K562 (cell line): ENCODE data around the gene ASPDH. TPM values are rescaled to one million over a fixed set of nuclear protein-coding genes. Genes with fewer than 3 reads are reported as not detected.
A peak's percentile ranks its signal among the peaks of the same experiment; 100 is the strongest.

ENCODE experiments used
- ATAC-seq: fragments of 200-7000 bp; cut with Tn5 transposase; 3 replicates; pipeline ENCODE4 v1.9.1; 2020; ENCODE audit warnings: moderate library complexity
- BruUV-seq: library from RNA; stranded (reverse); fragments of 400-500 nt; replicated peaks from 2 replicates; lab custom pipeline; 2021; lab: Mats Ljungman, UMichigan
- CTCF ChIA-PET: fragments of 300-600 bp; formaldehyde crosslinking; extraction: SDS; loops from one replicate; lab custom pipeline; 2021; ENCODE audit warnings: low intra/inter-chr PET ratio; lab: Yijun Ruan, JAX
- POLR2A ChIA-PET: fragments of 300-600, 350-650 bp; sonication (Branson Sonifier 250); formaldehyde crosslinking; extraction: SDS; loops from one replicate; lab custom pipeline; 2021; ENCODE audit warnings: antibody characterized with exemption, inconsistent platforms; lab: Yijun Ruan, JAX
- DNase-seq, 4 experiments: peaks; one replicate each; pipeline versions ENCODE4 v3.0.0 to v3.0.0-alpha.2; 2011 to 2018; ENCODE audit warnings: low spot score in 3 of 4, mixed read lengths in 3 of 4; ENCODE audit errors: extremely low read depth in 1 of 4
- FAIRE-seq: peaks from 2 replicates; lab custom pipeline; 2011; peaks lifted over from hg19 to GRCh38; lab: Jason Lieb, UNC
- H2AFZ ChIP-seq: 2 replicates; pipeline ENCODE4 v1.6.0; 2011; ENCODE audit warnings: low read depth, low read length, control low read depth, inconsistent platforms
- H3K27ac ChIP-seq: fragments of 200-600 bp; 3 replicates; pipeline ENCODE4 v1.8.0; 2011; ENCODE audit warnings: low read depth, mild to moderate bottlenecking, control low read depth, inconsistent platforms, low read length, moderate library complexity, mixed read lengths; ENCODE audit errors: extremely low read depth
- H3K27me3 ChIP-seq, 2 experiments: fragments of 300-600 bp in 1 of 2; 2 replicates in 1 of 2; 3 replicates in 1 of 2; pipeline versions ENCODE4 v1.6.0 to v1.8.0; 2011; ENCODE audit warnings: inconsistent platforms in 2 of 2, low read length in 2 of 2, mild to moderate bottlenecking in 1 of 2, mixed read lengths in 1 of 2, moderate library complexity in 1 of 2; ENCODE audit not compliant: control insufficient read depth in 2 of 2, insufficient read depth in 2 of 2
- H3K36me3 ChIP-seq: fragments of 300-600 bp; 3 replicates; pipeline ENCODE4 v1.8.0; 2011; ENCODE audit warnings: mild to moderate bottlenecking, low read length, inconsistent platforms; ENCODE audit not compliant: control insufficient read depth, insufficient read depth
- H3K4me1 ChIP-seq, 2 experiments: fragments of 200-600 bp in 1 of 2; replicated peaks in 1 of 2; 2 replicates in 1 of 2; 3 replicates in 1 of 2; pipeline versions ENCODE4 v1.5.1 to v1.8.0; 2011; ENCODE audit warnings: inconsistent platforms in 2 of 2, low read length in 2 of 2, mild to moderate bottlenecking in 1 of 2, mixed read lengths in 1 of 2, moderate library complexity in 1 of 2; ENCODE audit not compliant: control insufficient read depth in 2 of 2, insufficient read depth in 2 of 2
- H3K4me2 ChIP-seq: 2 replicates; pipeline ENCODE4 v1.6.1; 2011; ENCODE audit warnings: low read length, control low read depth, inconsistent platforms, mixed read lengths; ENCODE audit not compliant: insufficient read depth
- H3K4me3 ChIP-seq: fragments of 200-600 bp; sonication (generic), shearing (Covaris generic); 2 replicates; pipeline ENCODE4 v1.5.1; 2016; ENCODE audit warnings: control low read depth, inconsistent platforms
- H3K79me2 ChIP-seq: fragments of 200-600 bp; 3 replicates; pipeline ENCODE4 v1.8.0; 2011; ENCODE audit warnings: low read length, inconsistent platforms; ENCODE audit not compliant: control insufficient read depth, insufficient read depth
- H3K9ac ChIP-seq, 2 experiments: 2 replicates each; pipeline versions ENCODE4 v1.6.0 to v1.6.1; 2011; ENCODE audit warnings: low read depth in 2 of 2, low read length in 2 of 2, control low read depth in 1 of 2, inconsistent platforms in 1 of 2, mild to moderate bottlenecking in 1 of 2, mixed read lengths in 1 of 2; ENCODE audit not compliant: insufficient read depth in 1 of 2
- H3K9me1 ChIP-seq: one replicate; pipeline ENCODE4 v1.6.0; 2011; ENCODE audit warnings: inconsistent platforms, mild to moderate bottlenecking, low read length, moderate library complexity; ENCODE audit not compliant: control insufficient read depth, insufficient read depth
- H3K9me3 ChIP-seq: replicated peaks from 2 replicates; pipeline ENCODE4 v1.5.1; 2011; ENCODE audit warnings: low read depth, low read length, inconsistent platforms; ENCODE audit not compliant: control insufficient read depth, insufficient read depth
- H4K20me1 ChIP-seq: replicated peaks from 2 replicates; pipeline ENCODE4 v1.6.1; 2011; ENCODE audit warnings: low read length, inconsistent platforms, mixed read lengths; ENCODE audit not compliant: control insufficient read depth, insufficient read depth
- CREM ChIP-seq: IDR thresholded peaks from 2 replicates; pipeline ENCODE4 v1.6.1; 2014; ENCODE audit warnings: antibody characterized with exemption, low read depth
- CTCF ChIP-seq, 3 experiments: IDR thresholded peaks in 2 of 3; conservative IDR thresholded peaks in 1 of 3; 2 replicates each; pipeline ENCODE4 v1.5.1; 2011 to 2012; ENCODE audit warnings: low read length in 3 of 3, mild to moderate bottlenecking in 3 of 3, control low read depth in 2 of 3, improper control_type of control experiment in 1 of 3, inconsistent platforms in 1 of 3, low read depth in 1 of 3, mixed read lengths in 1 of 3, moderate library complexity in 1 of 3; ENCODE audit not compliant: insufficient read depth in 2 of 3
- DPF2 ChIP-seq: fragments of 450-650 bp; IDR thresholded peaks from 2 replicates; pipeline ENCODE4 v1.6.1; 2016
- HNRNPL ChIP-seq: fragments of 200-400 bp; formaldehyde crosslinking; IDR thresholded peaks from 2 replicates; pipeline ENCODE4 v1.6.1; 2017; ENCODE audit warnings: low read depth, mild to moderate bottlenecking, low read length
- KLF1 ChIP-seq: fragments of 450-650 bp; IDR thresholded peaks from 2 replicates; pipeline ENCODE4 v1.6.1; 2016; ENCODE audit warnings: missing genetic modification characterization, missing compliant biosample characterization
- MNT ChIP-seq, 2 experiments: fragments of 450-650 bp; conservative IDR thresholded peaks; 2 replicates each; pipeline ENCODE4 v1.6.1; 2017; ENCODE audit warnings: mild to moderate bottlenecking in 2 of 2, moderate library complexity in 2 of 2
- ZFP36 ChIP-seq: fragments of 150-350 bp; IDR thresholded peaks from 2 replicates; pipeline ENCODE4 v1.6.1; 2018; ENCODE audit warnings: low read length, low read depth; ENCODE audit not compliant: partially characterized antibody
- WGBS: fragments of 100-300 bp; shearing (Covaris generic); methylation state at CpG from one replicate; pipeline ENCODE4 v1.1.6; 2016; ENCODE audit warnings: low coverage, mixed read lengths; ENCODE audit not compliant: insufficient coverage; ENCODE audit errors: missing lambda C conversion rate; 5-methylcytosine and 5-hydroxymethylcytosine counted together
- in situ Hi-C: fragments of 300-500 bp; cut with MboI; formaldehyde crosslinking; loops from 4 replicates; pipeline ENCODE4 v1.15.0; 2018; ENCODE audit warnings: inconsistent platforms, mixed read lengths
- intact Hi-C: fragments of 100-400 bp; cut with micrococcal nuclease; formaldehyde crosslinking; loops from 2 replicates; pipeline ENCODE4 v1.14.2; 2022
- polyA plus RNA-seq, 8 experiments: library from polyadenylated mRNA; depleted of rRNA in 4 of 8; stranded (reverse) in 5 of 8; unstranded in 3 of 8; fragments of >200 nt; fragmentation: Nextera tagmentation in 2 of 8; fragmentation: Illumina TruSeq in 1 of 8; extraction: Ambion mirVana in 2 of 8; extraction: Trizol in 1 of 8; gene quantifications; 2 replicates each; pipeline versions ENCODE4 v1.2.1 to v1.2.3, GENCODE V29; 2011 to 2014; ENCODE audit warnings: inconsistent platforms in 1 of 8, missing spikeins in 1 of 8
- total RNA-seq, 7 experiments: library from RNA; depleted of rRNA in 6 of 7; stranded (reverse); fragments of >200 nt in 6 of 7; fragmentation: Illumina TruSeq in 2 of 7; extraction: Trizol in 2 of 7; gene quantifications; 2 replicates each; pipeline versions ENCODE4 v1.2.1 to v1.2.3, GENCODE V29; 2011 to 2021; ENCODE audit warnings: low replicate concordance in 1 of 7

Gene ASPDH
- total and polyA plus RNA-seq, 9 of the 15 experiments (the other 6 are each of a cell fraction or from before 2014, with no cell fraction given) = not detected

- Histone ChIP-seq H3K9me3 (no peaks in the 10 kb centered on the region), H3K9me1 (peaks cover 4% of the 10 kb centered on the region), H4K20me1 (no peaks in the 10 kb centered on the region), H3K79me2 (no peaks in the 10 kb centered on the region; the same call in 2 of the 3 replicates), H2AFZ (peak within 1 kb of the TSS; percentile 88), H3K27ac (peak within 1 kb of the TSS; percentile 74), H3K9ac (peak within 1 kb of the TSS; percentile 68 to 93), H3K36me3 (no peaks in the 10 kb centered on the region), H3K4me3 (peak within 1 kb of the TSS; percentile 55), H3K4me2 (peak within 1 kb of the TSS; percentile 85), H3K4me1 (peaks cover 5 to 64% of the 10 kb centered on the region in 2 experiments; a peak in 4 of 5 replicates), H3K27me3 (no peaks in the 10 kb centered on the region)
- ChIA-PET CTCF (interaction anchor here (0.7 kb wide), 1 partner anchor 25 kb away, joined by 5 read pairs; no protein-coding TSS in a partner anchor), POLR2A (interaction anchor here (0.6 to 1.5 kb wide), 10 partner anchors 9 to 368 kb away, joined by 3 to 5 read pairs (median 3); no protein-coding TSS in a partner anchor)
- DNase-seq = peak; percentile 97 to 100 (median 97)
- peak; percentile 100 for FAIRE-seq
- in situ Hi-C loops = no loop called here
- ATAC-seq = peak; percentile 98
- WGBS = 1% methylated on average over 59 of the region's 69 CpGs
- intact Hi-C loops = no loop called here
- BruUV-seq = no TSS peak
- peak; percentile 100 for TF ChIP-seq CREM
- no peak for TF ChIP-seq HNRNPL
- peak; percentile 73 for TF ChIP-seq ZFP36
- peak; percentile 87; the same call in 1 of the 2 replicates for TF ChIP-seq KLF1 (tag)
- TF ChIP-seq DPF2 = peak; percentile 64
- TF ChIP-seq MNT (conservative IDR thresholded peaks at IDR 0.05) = peak; percentile 89 to 96
- peak in 1 of 3 experiments; percentile 11; a peak in 1 of 6 replicates for TF ChIP-seq CTCF (IDR thresholded peaks at IDR 0.05 in 2 of 3, conservative IDR thresholded peaks at IDR 0.05 in 1 of 3; ENCODE audit: insufficient read depth in 2 of 3, low read depth in 1 of 3, low read length in 3 of 3)
Measured at GRCh38 chr19:50511069-50511822, 2.5 kb downstream of the ASPDH start, which contains the start of gene JOSD2. Gene JOSD2 (minus strand): TSS chr19:50511191. CDS start chr19:50510431, 760 bp downstream.
